RWPE2 (cell line): ENCODE results near the gene OBP2A.
"Not testable (repeated sequence)": the region's sequence is repeated elsewhere in the genome, so short reads cannot be mapped to it uniquely, and the experiment has no call there.

Experiments used
- ATAC-seq: fragments of 200-7000 bp; cut with Tn5 transposase; 3 replicates; pipeline ENCODE4 v1.9.1; 2021; ENCODE audit warnings: low read depth
- DNase-seq: peaks from one replicate; pipeline ENCODE4 v3.0.0-alpha.2; 2020; ENCODE audit warnings: low spot score
- H3K27ac ChIP-seq: fragments of 450-650 bp; 2 replicates; pipeline ENCODE4 v1.5.1; 2017; ENCODE audit warnings: mild to moderate bottlenecking; ENCODE audit not compliant: poor library complexity, severe bottlenecking
- H3K27me3 ChIP-seq: fragments of 250-450 bp; sonication (Bioruptor Pico); 2 replicates; pipeline ENCODE4 v1.5.1; 2021; ENCODE audit warnings: mild to moderate bottlenecking, moderate library complexity; ENCODE audit not compliant: insufficient read depth, poor library complexity, severe bottlenecking
- H3K36me3 ChIP-seq: fragments of 250-450 bp; sonication (Bioruptor Pico); 2 replicates; pipeline ENCODE4 v1.5.1; 2020; ENCODE audit warnings: low read depth, mild to moderate bottlenecking, moderate library complexity
- H3K4me1 ChIP-seq: fragments of 250-450 bp; sonication (Bioruptor Pico); 2 replicates; pipeline ENCODE4 v1.5.1; 2021; ENCODE audit warnings: mild to moderate bottlenecking, moderate library complexity; ENCODE audit not compliant: insufficient read depth, poor library complexity, severe bottlenecking
- H3K4me3 ChIP-seq: fragments of 250-450 bp; sonication (Bioruptor Pico); 2 replicates; pipeline ENCODE4 v1.5.1; 2021; ENCODE audit warnings: mild to moderate bottlenecking, moderate library complexity; ENCODE audit not compliant: severe bottlenecking
- H3K9me3 ChIP-seq: fragments of 250-450 bp; sonication (Bioruptor Pico); 2 replicates; pipeline ENCODE4 v1.5.1; 2021; ENCODE audit warnings: mild to moderate bottlenecking, moderate library complexity; ENCODE audit not compliant: severe bottlenecking
- TF ChIP-seq, protein P1 (sequence below): fragments of 450-650 bp; IDR thresholded peaks from one replicate; pipeline ENCODE4 v1.5.1; 2017; ENCODE audit warnings: mild to moderate bottlenecking, moderate library complexity; ENCODE audit not compliant: poor library complexity, severe bottlenecking

Gene OBP2A

DNA sequence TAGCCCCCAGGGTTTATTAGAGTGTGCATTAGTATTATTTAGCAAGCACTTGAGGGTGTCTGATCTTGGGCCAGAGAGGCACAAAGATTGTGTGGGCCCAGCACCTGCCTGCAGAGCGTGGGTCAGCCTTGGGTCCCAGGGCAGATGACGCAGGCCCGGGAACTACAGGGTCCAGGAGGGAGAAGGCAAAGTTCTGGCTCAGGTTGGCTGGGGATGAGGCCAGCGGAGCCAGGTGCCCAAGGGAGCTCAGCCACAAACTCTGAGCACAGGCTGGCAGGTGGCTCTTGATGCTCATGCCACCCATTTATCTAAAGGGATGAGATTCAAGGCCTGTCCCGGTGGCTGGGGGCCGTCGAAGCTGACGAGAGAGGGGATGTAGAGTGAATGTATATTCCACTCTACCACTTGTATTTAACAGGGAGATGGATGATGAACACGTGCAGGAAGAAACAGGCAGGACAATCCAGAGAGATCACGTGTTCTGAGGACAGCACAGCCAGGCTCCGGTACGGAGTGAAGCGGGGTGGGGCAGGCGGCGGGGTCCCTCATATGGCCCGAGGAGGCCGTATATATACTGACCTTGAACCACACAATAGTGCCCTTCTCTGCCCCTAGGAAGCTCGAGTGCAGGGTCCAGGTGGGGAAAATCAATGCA is 818 bp upstream of the OBP2A start:
- ATAC-seq, result no peak
- Histone ChIP-seq H3K36me3 (no peaks in the 10 kb centered on the region), H3K4me3 (no peak overlapping the region), H3K27ac (no peak overlapping the region), H3K9me3 (no peaks in the 10 kb centered on the region), H3K4me1 (no peaks in the 10 kb centered on the region), H3K27me3 (no peaks in the 10 kb centered on the region)
- no peak for DNase-seq
- TF ChIP-seq, protein P1, sequence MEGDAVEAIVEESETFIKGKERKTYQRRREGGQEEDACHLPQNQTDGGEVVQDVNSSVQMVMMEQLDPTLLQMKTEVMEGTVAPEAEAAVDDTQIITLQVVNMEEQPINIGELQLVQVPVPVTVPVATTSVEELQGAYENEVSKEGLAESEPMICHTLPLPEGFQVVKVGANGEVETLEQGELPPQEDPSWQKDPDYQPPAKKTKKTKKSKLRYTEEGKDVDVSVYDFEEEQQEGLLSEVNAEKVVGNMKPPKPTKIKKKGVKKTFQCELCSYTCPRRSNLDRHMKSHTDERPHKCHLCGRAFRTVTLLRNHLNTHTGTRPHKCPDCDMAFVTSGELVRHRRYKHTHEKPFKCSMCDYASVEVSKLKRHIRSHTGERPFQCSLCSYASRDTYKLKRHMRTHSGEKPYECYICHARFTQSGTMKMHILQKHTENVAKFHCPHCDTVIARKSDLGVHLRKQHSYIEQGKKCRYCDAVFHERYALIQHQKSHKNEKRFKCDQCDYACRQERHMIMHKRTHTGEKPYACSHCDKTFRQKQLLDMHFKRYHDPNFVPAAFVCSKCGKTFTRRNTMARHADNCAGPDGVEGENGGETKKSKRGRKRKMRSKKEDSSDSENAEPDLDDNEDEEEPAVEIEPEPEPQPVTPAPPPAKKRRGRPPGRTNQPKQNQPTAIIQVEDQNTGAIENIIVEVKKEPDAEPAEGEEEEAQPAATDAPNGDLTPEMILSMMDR, result no peak

DNA sequence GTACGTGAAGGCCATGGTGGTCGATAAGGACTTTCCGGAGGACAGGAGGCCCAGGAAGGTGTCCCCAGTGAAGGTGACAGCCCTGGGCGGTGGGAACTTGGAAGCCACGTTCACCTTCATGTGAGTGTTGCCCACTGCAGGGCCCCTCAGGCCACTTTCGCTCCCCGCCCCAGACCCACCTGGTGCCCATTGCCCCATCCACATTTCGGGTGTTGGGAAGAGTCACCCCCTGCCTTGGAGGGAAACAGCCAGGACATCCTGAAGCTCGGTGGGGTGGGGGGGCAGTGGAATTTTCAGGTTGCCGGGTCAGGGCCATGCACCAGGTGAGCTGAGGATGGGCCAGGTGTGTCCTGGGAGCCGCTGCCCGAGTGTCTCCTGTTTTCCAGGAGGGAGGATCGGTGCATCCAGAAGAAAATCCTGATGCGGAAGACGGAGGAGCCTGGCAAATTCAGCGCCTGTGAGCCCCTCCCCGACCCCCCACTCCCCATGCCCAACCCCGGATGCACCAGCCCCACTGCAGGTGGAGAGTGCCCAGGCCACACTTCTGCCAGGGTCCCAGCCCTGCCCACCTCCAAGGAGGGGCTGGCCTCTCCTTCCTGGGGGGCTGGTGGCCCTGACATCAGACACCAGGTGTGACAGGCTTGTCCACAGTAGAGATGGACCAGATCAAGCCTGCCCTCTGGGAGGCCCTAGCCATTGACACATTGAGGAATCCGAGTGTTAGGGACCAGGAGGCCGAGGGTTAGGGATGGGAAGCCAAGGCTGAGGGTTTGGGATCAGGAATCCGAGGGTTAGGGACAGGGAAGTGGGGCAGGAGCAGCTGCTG is 1.1 kb downstream of the OBP2A start:
- H3K4me3 ChIP-seq, result not testable (repeated sequence)

DNA sequence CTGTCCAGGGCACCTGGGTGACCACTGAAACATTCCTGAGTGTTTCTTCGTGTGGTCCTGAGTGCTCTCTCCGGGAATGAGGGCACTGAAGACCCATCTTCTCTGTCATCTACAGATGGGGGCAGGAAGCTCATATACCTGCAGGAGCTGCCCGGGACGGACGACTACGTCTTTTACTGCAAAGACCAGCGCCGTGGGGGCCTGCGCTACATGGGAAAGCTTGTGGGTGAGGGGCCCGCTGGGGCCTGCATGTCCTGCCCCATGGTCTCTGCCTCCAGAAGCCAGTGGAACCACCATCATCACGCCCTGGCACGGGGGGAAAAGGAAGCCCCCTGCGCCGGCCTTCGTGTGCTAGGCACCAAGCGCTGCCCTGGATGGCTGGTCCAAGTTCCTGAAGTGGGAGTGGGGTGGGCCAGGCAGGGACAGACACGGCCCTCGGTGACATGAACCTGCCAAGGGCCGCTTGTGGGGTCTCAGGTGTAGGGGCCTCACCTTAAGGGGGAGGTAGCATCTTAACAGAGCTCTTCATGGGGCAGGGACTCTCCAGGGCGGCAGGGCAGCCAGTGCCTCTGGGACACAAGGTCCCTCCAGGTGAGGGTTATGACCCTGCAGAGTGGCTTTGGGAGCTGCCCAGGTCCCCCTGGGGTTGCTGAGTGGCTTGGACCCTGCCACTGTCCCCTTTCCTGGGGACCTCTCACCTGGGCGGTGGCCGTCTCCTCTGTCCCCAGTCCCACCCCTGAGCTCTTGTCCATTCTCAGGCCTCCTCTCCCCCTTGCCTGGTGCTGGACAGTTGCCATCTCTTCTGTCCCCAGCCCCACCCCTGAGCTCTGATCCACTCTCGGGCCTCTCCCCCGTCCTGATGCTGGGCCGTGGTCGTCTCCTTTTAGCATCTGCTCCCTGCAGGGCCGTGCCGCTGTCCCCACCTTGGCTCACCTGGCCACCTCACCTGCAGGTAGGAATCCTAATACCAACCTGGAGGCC is 2.1 kb downstream of the OBP2A start:
- TF ChIP-seq, protein P1, result no peak
- H3K27ac ChIP-seq, result no peak overlapping the region
- H3K27me3 ChIP-seq, result no peaks in the 10 kb centered on the region
- no peaks in the 10 kb centered on the region for H3K4me1 ChIP-seq
- H3K9me3 ChIP-seq, result no peaks in the 10 kb centered on the region
- ATAC-seq, result no peak
- H3K36me3 ChIP-seq, result no peaks in the 10 kb centered on the region
- no peak for DNase-seq
- H3K4me3 ChIP-seq, result no peak overlapping the region

More for the DNA sequence above, 1.1 kb downstream of the OBP2A start:
- not testable (repeated sequence) for H3K27me3 ChIP-seq, H3K27ac ChIP-seq, ATAC-seq, H3K4me1 ChIP-seq, H3K9me3 ChIP-seq, H3K36me3 ChIP-seq, DNase-seq

DNA sequence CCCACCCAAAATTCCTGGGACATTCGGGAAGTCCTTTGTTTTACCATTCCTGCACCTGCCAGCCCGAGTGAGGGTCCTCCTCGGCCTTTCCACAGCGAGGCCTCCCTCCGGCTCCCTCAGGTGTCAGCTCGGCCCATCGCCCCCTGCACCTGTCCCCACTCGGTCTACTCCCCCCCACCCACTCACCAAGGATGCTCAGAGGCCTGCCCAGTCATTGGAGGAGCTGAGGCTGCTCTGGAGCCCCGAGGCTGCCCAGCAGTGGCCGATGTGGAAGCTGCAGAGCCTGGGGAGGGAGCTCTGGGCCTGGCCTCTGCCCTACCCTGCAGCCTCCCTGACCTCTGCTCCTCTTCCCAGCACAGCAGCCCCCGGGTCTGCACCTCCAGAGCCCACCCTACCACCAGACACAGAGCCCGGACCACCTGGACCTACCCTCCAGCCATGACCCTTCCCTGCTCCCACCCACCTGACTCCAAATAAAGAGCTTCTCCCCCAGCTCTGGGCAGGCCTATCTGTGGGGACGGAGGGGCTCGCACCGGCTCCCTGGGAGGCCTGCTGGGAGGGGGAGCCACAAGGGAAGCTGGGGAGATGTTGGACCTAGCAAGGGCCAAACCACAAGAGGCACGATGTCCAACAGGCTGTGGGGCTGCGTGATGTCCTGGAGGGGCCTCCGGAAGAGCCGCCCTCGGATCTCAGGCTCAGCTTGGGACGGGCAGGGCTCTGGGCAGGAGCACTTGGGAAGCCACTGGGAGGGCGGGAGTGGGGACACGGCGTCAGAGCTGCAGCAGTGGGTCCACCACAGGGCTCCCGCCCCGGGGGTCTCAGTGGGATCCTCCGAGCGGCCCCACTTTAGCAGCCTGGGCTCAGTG is 3.8 kb downstream of the OBP2A start:
- not testable (repeated sequence) for DNase-seq, H3K4me1 ChIP-seq, H3K36me3 ChIP-seq, H3K9me3 ChIP-seq, ATAC-seq, H3K27me3 ChIP-seq, H3K4me3 ChIP-seq, H3K27ac ChIP-seq

DNA sequence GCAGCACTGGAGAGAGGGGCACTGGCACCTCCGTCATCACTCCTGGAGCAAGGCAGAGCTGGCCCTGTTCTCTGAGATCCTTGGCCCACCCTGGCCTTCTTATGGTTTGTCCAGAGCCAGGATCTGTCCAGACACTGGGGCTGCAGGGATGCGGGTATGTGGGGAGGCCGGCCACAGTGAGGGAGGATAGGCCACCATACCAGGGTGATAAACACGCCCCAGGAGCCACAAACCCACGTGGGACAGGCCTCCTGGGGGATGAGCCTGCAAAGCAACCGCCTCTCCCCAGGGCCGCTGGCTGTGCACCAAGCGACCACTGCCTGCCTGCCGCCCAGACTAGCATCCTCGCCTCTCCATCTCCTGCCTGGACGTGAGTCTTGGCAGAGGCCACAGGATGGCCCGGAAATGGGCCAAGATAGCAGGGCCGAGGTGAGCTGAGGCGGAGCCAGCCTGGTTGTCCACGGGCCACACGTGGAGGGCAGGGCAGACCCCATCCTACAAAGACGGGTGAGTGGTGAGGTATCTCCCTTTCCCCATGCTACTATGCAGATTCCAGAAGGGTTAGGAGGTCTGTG is 4.5 kb downstream of the OBP2A start:
- H3K27me3 ChIP-seq, result no peaks in the 10 kb centered on the region
- no peaks in the 10 kb centered on the region for H3K36me3 ChIP-seq
- H3K4me1 ChIP-seq, result no peaks in the 10 kb centered on the region
- H3K4me3 ChIP-seq, result no peak overlapping the region
- H3K27ac ChIP-seq, result no peak overlapping the region
- DNase-seq (no peak), ATAC-seq (no peak)
- TF ChIP-seq, protein P1, result no peak
- H3K9me3 ChIP-seq, result no peaks in the 10 kb centered on the region
